CD4-positive, alpha-beta T cell treated with Interleukin-1 beta for 1 hour (primary cell): ENCODE results near the gene PARD3B.

Experiments used
- DNase-seq, 2 donors: peaks; one replicate each; pipeline ENCODE4 v3.0.0-alpha.2; 2020 to 2022

The PARD3B gene

DNA sequence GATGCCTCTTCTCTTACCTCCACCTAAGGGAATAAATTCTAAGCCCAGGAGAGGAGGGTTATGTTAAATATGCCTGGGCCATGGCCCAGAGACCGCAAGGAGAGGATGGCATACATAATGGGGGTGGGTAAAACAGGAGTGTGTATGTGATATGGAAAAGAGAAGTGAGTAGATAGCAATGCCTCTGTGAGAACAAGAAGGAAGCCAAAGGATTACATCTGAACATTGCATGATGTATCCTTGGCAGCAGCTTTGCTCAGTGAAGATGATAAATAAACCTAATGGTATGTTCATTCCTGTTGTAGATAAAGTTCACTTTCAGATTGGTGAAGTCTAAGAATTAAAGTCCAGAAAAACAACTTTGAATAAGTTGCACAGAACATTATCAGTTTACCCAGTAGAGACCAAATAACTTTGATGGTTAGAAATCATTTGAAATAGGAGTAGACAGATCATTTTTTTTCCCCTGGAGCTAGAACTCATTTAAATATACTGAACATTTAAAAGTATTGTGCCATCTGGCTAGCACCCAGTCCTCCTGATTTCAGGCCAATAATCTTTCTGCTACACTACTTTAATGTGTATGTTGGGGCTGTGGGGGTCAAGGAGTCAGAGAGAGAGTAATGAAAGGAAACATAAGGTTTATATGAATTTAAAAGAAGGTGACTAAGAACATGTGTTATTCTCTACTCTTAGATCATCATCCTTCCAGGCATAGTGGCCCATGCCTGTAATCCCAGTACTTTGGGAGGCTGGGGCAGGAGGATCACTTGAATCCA, 231.7 kb downstream of the PARD3B start:
- DNase-seq = no peak

DNA sequence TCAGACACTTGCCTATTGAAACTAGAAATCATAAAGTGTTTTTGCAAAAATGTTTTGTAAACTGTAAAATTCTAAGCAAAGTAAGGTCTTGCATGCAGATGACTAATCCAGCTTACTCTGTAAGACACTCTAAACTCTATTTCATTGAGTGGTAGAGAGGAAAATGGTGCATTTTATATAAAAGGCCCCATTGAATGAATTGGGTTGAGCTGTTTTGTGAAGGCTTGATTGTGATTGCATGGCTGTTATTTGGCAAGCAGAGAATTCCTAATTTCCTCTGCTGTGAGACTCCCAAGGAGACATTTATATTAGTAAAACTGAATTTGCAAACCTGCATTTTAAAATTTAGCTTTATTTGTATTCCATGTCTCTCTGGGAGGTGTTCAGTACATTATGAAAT, 234.5 kb downstream of the PARD3B start:
- no peak for DNase-seq

DNA sequence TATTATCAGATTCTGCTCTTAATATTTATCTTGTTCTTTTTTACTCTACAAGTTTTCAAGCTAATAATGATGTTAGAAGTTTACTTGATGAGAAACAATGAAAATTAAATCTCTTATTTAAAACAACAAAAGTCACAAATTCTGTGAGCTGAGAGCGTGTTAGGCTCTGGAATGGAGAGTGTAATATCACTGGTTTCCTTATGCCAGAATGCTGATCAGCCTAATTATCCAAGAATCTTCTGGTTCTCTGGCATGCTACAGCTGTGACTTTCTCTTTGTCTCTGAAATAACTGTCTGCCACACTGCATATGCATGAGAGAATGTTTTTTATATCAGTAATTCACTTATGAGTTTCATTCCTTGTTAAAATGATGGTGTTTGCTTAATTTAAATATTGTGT, 236.7 kb downstream of the PARD3B start:
- DNase-seq = no peak

DNA sequence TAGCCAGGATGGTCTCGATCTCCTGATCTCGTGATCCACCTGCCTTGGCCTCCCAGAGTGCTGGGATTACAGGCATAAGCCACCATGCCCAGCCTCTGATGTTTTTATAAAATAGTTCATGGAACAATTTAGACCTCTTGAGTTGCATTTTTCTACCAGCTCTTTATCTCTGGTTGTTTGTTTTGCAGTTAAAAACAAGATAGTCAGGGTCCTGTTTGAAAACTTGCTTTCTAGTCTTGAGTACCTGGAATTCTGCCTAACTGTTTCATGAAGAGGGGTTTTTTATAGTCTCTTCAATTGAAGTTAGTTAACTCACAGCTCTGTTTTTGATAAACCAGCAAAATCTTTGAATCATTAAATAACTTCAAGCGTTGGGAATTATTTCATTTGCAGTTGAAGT, 244.8 kb downstream of the PARD3B start:
- no peak for DNase-seq

DNA sequence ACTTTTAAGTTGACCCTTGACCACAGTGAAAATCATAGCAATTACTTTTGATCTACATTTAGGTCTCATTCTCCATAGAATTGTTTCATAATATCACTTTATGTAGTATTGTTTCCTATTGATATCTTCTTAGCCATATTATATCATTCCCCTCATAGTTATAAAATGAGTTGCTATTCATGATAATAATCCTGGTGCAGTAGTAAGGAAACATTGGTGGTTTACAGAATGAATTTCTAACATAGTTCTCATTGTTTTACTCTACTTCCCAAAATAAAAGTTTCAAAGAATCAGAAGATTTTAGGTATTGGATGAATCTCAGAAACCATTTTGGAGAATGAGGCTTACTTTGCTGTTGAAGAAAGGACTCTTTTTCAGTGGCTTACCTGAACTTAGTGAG, 246.0 kb downstream of the PARD3B start:
- no peak for DNase-seq

DNA sequence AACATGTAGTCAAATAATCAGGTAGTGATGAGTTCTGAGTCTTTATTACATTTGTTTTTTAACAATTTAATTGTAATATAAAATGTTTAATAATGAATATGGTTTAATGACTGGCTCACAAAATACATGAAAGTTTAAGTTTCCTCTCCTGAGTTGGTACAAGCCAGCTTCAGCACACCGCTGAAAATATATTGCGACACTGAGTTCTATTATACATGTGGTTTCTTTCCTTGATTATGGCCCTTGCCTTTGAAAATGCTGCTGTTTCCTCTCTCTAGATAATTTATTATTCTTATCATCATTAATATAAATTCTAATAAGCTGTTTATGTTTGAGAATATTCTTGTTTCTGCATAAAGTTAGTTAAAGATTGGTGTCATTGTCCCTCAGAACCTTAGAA, 249.3 kb downstream of the PARD3B start:
- DNase-seq = no peak

DNA sequence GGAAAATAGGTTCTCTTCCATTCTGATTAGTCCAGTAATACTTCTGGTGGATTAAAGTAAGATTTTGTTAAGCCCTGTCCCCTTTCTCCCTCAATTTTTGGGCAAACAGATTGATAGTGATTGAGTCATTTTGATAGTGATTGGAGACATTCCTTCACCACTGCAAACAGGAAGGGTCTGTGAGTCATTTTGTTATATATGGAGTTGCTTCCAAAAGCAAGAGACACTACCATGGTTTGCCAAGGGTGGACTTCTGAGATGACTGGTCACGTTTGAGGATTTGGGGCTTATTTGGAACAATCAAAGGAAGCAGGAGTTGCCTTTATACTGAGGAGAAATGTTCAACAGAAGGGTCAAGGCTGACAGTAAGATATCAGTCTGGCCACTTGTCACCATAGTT, 249.9 kb downstream of the PARD3B start:
- no peak for DNase-seq

DNA sequence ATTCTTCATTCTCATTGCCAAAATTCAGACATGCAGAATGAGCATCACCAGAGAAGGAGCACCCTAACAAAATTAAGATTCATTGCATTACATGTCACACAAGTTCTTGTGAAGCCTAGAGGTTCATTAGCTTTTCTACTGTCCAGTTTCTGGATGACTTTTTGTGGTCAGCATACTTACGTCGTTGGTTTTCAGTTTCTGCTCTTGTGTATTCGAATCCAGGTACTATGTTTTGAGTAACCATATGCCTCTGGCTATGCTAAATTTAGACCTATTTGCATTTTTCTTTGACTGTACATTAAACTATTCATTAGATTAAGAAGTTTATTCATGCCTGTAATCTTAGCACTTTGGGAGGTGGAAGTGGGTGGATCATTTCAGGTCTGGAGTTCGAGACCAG, 251.3 kb downstream of the PARD3B start:
- DNase-seq = no peak

DNA sequence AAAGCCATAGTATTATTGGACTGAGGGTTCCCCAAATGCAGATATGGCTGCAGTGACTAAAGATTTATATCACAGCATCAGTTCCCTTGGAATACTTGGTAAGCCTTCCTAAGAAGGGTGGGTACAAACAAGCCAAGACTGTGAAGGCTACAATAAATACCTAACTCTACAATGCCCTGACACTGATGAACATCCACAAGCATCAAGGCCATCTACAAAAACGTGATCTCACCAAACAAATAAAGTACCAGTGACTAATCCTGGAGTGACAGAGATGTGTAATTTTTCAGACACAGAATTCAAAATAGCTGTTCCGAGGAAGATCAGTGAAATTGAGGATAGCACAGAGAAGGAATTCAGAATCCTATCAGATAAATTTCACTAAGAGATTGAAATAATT, 254.5 kb downstream of the PARD3B start:
- DNase-seq = no peak

DNA sequence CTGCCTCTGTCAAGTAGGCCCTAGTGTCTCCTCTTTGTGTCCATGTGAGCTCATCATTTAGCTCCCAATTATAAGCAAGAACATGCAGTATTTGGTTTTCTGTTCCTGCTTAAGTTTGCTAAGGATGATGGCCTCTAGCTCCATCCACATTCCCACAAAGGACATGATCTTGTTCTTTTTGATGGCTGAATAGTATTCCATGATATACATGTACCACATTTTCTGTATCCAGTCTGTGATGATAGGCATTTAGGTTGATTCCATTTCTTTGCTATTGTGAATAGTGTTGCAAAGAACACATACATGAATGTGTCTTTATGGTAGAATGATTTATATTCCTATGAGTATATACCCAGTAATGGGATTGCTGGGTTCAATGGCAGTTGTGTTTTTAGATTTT, 263.2 kb downstream of the PARD3B start:
- DNase-seq = no peak

DNA sequence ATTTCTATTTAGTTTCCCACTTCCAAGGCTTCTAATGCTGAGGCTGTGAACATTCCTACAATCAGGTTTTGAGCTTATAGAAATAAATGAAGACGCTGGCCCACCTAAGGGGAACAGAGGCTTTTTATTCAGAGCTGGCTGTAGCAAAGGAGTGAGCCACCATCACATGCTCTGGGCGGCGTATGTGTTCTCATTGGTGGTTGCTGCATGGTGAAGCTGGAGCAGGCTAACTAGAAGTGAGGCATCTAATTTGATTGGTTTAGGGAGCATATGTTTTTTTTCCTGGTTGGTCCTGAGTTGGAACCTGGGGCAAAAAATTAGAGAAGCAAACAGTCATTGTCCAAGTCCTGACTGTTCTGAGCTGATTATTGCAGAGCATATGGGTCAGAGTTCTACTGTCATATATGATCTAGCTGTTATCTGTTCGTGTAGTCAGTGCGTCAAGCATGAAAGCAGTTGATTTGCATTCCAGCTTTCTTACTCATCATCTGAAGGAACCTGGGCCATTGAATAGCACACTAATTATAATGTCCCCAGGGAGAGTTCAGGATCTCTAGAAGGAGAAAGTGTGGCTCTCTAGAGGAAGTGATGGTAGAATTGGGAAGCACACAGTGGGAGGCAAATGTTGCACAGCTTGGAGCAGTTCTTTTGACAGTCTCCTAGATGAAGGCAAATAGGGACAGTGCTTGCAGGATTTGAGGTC, 279.6 kb downstream of the PARD3B start:
- no peak for DNase-seq

DNA sequence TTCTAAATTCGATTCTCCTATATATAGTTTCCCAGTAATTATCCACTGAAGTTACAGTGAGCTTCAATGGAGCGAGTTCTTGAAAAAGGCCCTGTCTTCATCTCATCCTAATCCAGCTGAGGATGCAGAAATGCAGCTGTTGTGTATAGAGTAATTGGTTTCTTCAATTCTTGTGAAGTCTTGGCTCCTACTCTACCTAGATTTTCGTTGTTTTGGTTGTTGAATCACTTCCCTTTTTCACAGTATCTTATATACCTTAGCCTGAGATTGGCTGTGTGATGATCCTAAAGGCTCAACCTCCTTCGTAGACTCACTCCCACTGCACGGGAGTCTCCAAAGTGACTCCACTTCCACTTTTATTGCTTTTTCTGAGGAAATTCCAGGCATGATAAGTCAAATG, 280.4 kb downstream of the PARD3B start:
- DNase-seq = no peak

DNA sequence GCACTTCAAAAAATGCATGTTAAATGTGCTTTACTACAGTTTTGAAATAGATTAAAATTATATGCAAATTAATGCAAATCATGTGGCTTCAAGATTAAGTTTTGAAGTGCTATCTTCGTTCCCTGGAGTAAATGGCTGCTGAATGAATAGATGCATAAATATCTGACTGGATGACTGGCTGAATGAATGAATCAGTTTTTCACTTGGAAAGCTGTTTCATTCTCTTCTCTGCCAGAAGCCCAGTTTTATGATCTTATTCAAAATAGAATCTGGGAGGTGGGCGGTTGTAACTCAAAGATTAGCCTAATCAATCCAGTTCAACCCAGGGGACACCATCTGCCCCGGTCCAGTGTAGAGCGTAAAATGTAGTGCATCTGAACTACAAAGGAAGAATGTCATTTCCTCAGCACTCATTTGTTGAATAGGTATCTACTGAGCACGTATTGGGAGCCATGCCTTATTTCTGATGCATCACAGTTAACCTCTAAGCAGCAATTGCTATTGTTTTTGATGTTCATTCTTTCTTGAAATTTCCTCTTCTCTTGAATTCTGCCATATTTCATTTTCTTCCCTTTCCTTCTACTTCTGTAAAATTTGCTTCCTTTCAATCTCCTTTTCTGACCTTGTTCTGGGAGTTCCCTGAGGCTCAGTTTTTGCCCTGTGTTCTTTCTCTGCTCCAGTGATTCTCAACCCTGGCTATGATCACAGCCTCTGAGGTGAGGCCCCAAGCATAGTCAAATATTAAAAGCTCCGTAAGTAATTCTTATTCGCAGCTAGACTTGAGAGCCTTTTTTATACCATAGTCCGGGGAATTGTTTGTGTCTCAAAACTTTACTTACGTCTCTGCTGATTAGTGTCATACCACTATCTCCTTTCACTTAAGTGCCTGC, 282.7 kb downstream of the PARD3B start:
- no peak for DNase-seq

DNA sequence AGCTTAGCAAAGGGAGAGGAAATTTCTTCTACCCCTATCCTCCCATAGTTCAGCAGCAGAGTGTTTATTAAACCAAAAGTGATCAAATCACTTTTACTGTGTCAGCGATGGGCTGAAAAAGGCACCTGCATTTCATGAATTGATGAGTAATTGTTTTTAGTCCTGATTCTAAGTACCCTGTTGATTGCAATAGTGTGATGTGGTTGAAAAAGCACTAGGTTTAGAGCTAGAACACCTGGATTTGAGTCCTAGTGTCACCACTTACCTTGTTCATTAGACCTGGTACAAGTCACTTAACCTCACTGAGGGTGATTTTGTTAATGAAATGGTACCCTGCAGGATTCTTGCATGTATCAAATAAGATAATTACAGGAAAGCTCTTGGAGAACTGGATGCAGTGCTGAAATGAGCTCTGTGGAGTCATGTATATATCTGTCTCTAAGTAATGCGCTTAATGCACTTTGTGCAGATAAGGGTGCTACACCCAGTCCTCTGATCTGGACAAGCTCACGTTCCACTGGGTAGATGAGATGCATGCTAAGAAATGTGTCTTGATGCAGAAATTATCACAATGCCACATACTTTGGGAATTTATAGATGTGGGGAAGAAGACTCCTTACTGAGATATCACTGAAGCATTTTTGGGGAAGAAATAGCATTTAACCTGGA, 289.6 kb downstream of the PARD3B start:
- no peak for DNase-seq

DNA sequence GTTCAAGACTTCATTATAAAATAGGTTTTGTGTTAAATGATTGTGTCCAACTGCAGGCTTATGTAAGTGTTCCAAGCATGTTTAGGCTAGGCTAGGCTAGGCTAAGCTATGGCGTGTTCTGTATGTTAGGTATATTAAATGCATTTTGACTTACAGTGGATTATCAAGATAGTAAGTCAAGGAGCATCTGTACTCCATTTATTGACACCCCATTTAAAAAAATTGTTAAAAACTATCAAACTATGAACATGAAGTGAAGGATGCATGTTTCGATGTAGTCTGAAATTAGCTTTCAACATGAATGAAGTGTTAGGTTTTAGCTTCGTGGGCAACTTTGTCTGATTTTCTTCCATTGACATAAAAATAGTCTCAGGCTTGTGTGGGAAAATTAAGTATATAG, 290.5 kb downstream of the PARD3B start:
- DNase-seq = no peak

DNA sequence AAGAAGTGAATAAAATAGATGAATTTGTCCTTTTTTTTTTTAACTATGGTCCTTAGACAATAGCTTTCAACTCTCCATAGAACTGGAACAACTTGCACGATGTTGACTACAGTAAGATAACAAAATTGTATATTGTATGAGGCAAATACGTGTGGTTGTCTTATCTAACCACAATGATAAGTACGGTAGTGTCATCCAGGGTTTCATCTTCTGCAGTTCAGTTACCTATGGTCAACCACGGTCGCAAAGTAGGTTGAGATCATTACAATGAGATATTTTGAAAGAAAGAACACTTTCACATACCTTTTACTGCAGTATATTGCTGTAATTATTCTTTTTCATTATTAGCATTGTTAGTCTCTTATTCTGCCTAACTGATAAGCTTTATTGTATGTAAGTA, 295.2 kb downstream of the PARD3B start:
- no peak for DNase-seq

DNA sequence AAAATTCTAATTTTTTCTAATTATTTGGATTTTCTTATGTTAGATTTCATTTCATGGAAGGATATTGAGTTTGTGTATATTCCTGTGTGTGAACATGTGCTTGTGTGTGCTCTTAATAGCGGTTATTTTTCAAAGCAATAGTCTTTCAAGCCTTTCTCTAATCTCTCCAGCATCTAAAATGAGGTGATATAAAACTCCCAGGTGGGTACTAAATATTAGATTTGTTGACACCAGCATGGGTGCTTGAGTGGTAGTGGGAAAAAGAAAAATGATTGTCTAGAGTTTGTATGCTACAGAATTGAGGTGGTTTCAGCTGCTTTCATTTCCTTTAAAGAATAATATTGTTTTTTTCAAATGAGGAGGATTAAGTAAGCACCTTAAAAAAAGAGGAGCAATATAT, 296.8 kb downstream of the PARD3B start:
- DNase-seq = no peak

DNA sequence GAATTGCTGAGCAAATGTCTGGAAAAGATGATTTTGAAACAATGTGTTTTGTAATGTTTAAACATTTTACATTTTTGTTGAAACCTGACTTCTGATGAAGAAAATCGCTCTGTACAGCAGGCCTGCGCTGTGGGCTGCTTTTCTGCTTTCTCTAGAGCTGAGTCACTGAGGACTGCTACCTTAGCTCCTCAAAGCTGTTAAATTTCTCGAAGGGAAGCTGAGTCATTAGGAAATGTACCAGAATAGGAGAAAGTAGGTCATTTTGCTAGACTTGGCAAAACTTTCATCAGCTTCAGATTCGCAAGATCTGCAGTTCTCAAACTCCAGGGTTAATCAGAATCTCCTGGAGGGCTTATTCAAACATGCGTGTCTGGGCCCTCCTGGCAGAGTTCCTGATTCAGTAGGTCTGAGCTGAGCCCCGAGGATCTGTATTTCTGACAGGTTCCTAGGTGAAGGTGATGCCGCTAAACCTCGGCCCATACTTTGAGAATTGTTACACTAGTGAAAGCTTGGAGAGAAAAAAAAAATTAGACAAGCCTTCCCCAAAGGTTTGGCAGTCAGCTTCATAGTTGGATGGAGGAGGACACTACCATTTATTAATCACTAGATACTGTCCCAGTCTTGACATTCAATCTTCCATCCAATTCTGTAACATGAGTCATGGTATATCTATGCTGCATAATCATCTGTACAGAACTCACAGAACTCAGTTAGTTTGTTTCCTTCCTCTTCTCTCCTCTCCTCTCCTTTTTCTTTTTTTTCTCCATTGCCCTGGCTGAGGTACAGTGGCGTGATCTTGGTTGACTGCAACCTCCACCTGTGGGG, 297.6 kb downstream of the PARD3B start:
- DNase-seq = no peak

DNA sequence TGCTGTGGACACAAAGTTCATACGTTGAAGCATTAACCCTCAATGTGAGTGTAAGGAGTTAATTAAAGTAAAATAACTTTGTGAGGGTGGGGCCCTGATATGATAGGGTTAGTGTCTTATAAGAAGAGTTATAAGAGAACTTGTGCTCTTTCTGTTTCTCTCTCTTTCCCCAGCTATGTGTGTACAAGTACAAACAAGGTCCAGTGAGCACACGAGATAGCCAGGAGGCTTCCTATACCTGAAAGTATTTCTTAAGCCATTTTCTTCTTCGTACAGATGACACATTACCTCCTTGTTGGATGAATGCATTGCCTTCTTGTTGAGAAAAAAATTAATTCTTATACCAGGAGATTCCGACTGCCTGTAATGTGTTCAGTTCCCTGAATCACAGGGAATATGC, 301.2 kb downstream of the PARD3B start:
- DNase-seq = no peak

DNA sequence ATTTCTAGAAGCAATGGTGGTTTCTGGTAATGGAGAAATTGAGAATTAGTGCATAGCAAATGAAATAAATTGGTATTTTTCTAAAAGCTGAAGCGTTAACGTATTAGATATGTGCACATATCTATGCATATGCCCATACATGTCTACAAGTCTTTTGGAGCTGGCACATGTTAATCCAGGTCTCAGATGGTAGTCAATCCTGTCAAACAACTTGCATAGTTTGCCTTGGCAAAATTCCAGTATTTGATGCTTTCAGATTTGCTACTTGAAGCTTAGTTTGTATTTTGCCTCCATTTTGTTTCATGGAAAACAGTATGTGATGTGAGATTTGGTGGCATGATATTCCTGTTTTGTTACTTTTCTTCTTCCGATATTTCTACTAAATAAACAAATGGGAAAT, 304.6 kb downstream of the PARD3B start:
- DNase-seq = no peak

DNA sequence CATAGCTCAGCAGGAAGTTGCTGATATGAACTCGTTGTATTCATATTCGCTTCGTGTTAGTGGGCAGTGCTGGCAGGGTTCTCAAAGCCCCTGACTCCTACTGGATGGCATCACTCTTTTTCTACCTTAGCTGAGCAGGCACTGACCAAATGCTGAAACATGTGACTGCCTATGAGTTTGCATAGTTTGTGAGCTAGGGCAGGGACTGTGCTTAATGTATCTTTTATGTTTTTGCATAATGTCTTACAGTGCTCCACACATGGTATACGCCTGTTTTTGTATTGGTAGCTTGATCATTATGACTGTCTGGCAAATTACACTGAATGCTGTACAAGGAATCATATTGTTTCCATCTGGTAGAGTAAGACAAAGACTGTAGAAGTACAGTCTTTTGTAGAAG, 305.3 kb downstream of the PARD3B start:
- no peak for DNase-seq

DNA sequence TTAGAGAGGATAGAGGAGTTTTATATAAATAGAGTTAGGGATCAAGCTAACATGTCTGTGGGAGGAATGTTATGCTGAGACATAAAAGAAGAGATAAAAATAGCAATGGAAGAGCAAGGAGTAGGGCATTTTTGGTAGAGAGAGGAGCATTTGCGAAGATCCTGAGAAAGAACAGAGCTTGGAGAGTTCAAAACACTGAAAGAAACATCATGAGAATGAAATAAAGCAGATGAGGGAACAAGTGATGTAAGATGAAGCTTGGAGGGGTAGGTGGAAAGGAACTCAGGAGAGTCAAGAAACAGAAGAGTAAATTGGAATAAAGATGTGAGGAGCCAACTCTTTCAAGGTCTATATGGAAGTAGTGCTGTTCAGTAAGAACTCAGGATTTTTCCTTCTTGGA, 308.6 kb downstream of the PARD3B start:
- no peak for DNase-seq
